HepG2 (cell line): Measurements from ENCODE around the gene GPC6. TPM values are rescaled to one million over a fixed set of nuclear protein-coding genes. Genes with fewer than 3 reads are reported as not detected.

Experiments used
- ATAC-seq: fragments of 200-7000 bp; cut with Tn5 transposase; 3 replicates; pipeline ENCODE4 v1.9.1; 2020; ENCODE audit warnings: mild to moderate bottlenecking, moderate library complexity
- BruUV-seq: library from RNA; stranded (reverse); fragments of 400-500 nt; replicated peaks from 2 replicates; lab custom pipeline; 2021; lab: Mats Ljungman, UMichigan
- CTCF ChIA-PET: fragments of 300-600 bp; formaldehyde crosslinking; extraction: SDS; loops from one replicate; lab custom pipeline; 2021; ENCODE audit warnings: low total read pairs, inconsistent platforms, low intra/inter-chr PET ratio; lab: Yijun Ruan, JAX
- POLR2A ChIA-PET: fragments of 350-600 bp; sonication (Branson Sonifier 250); formaldehyde crosslinking; loops from one replicate; lab custom pipeline; 2020; ENCODE audit warnings: antibody characterized with exemption, inconsistent platforms; lab: Yijun Ruan, JAX
- DNase-seq: peaks from one replicate; pipeline ENCODE4 v3.0.0-alpha.2; 2015; ENCODE audit warnings: low spot score
- FAIRE-seq: peaks from 3 replicates; lab custom pipeline; 2011; peaks lifted over from hg19 to GRCh38; lab: Jason Lieb, UNC
- H2AFZ ChIP-seq: one replicate; pipeline ENCODE4 v1.6.1; 2011; ENCODE audit warnings: low read length, inconsistent platforms
- H3K27ac ChIP-seq: fragments of 300-600 bp; 3 replicates; pipeline ENCODE4 v1.8.0; 2011; ENCODE audit warnings: mixed run types, mild to moderate bottlenecking, mixed read lengths, low read length, inconsistent platforms; ENCODE audit not compliant: insufficient read depth; ENCODE audit errors: extremely low read length
- H3K27me3 ChIP-seq, 2 experiments: fragments of 200-600 bp in 1 of 2; 2 replicates in 1 of 2; 3 replicates in 1 of 2; pipeline versions ENCODE4 v1.6.0 to v1.8.0; 2011; ENCODE audit warnings: low read length in 2 of 2, mild to moderate bottlenecking in 2 of 2, moderate library complexity in 2 of 2, inconsistent platforms in 1 of 2; ENCODE audit not compliant: insufficient read depth in 2 of 2, control insufficient read depth in 1 of 2
- H3K36me3 ChIP-seq, 2 experiments: fragments of 200-600 bp in 1 of 2; replicated peaks in 1 of 2; 2 replicates in 1 of 2; 3 replicates in 1 of 2; pipeline versions ENCODE4 v1.5.1 to v1.8.0; 2011; ENCODE audit warnings: low read length in 2 of 2, inconsistent platforms in 1 of 2; ENCODE audit not compliant: insufficient read depth in 2 of 2, control insufficient read depth in 1 of 2
- H3K4me1 ChIP-seq: 2 replicates; pipeline ENCODE4 v1.5.1; 2012; ENCODE audit warnings: low read length, inconsistent platforms; ENCODE audit not compliant: insufficient read depth
- H3K4me2 ChIP-seq: 2 replicates; pipeline ENCODE4 v1.6.0; 2011; ENCODE audit warnings: low read depth, low read length, inconsistent platforms
- H3K4me3 ChIP-seq, 3 experiments: fragments of 200-600 bp in 1 of 3; sonication (generic), shearing (Covaris generic) in 1 of 3; replicated peaks in 1 of 3; 2 replicates each; pipeline ENCODE4 v1.5.1; 2011 to 2016; ENCODE audit warnings: low read length in 3 of 3, inconsistent platforms in 2 of 3, low read depth in 2 of 3, mild to moderate bottlenecking in 2 of 3, control low read depth in 1 of 3, mixed read lengths in 1 of 3; ENCODE audit not compliant: insufficient read depth in 1 of 3
- H3K79me2 ChIP-seq: one replicate; pipeline ENCODE4 v1.6.1; 2011; ENCODE audit warnings: low read length, inconsistent platforms; ENCODE audit not compliant: insufficient read depth
- H3K9ac ChIP-seq: 2 replicates; pipeline ENCODE4 v1.6.0; 2011; ENCODE audit warnings: mild to moderate bottlenecking, low read depth, low read length, inconsistent platforms; ENCODE audit not compliant: insufficient read depth
- H3K9me3 ChIP-seq: 2 replicates; pipeline ENCODE4 v1.5.1; 2012; ENCODE audit warnings: mild to moderate bottlenecking, low read length
- H4K20me1 ChIP-seq: 2 replicates; pipeline ENCODE4 v1.6.0; 2011; ENCODE audit warnings: inconsistent platforms, mild to moderate bottlenecking, low read length, moderate library complexity; ENCODE audit not compliant: insufficient read depth
- IRF9 ChIP-seq: sonication (generic); formaldehyde crosslinking; IDR thresholded peaks from 2 replicates; pipeline ENCODE4 v1.8.0; 2022; ENCODE audit warnings: missing genetic modification reagents, mild to moderate bottlenecking, borderline replicate concordance
- SNRNP70 ChIP-seq: fragments of 200-400 bp; formaldehyde crosslinking; IDR thresholded peaks from 2 replicates; pipeline ENCODE4 v1.6.1; 2017; ENCODE audit warnings: mild to moderate bottlenecking, low read depth, low read length, moderate library complexity
- ZMAT3 ChIP-seq: sonication (generic); formaldehyde crosslinking; conservative IDR thresholded peaks from 2 replicates; pipeline ENCODE4 v1.7.0; 2021; ENCODE audit warnings: missing genetic modification reagents
- ZNF350 ChIP-seq: sonication (generic); formaldehyde crosslinking; IDR thresholded peaks from 2 replicates; pipeline ENCODE4 v1.4.0; 2020; ENCODE audit warnings: mild to moderate bottlenecking, low read depth, missing genetic modification reagents, borderline replicate concordance
- WGBS: methylation state at CpG from one replicate; pipeline ENCODE4 v1.1.6; 2017; ENCODE audit warnings: low lambda C conversion rate; 5-methylcytosine and 5-hydroxymethylcytosine counted together
- in situ Hi-C: cut with HindIII; loops from 2 replicates; pipeline ENCODE4 v1.10.0; 2017; ENCODE audit warnings: low pct_unique_long_range_greater_than_20kb; ENCODE audit not compliant: extremely low pct_ligation_motif_present
- intact Hi-C: fragments of 100-400 bp; cut with micrococcal nuclease; formaldehyde crosslinking; loops from one replicate; pipeline ENCODE4 v1.10.0; 2022; ENCODE audit not compliant: unreplicated experiment
- polyA plus RNA-seq, 8 experiments: library from polyadenylated mRNA; depleted of rRNA in 3 of 8; stranded (reverse) in 7 of 8; unstranded in 1 of 8; fragments of >200 nt; fragmentation: Illumina TruSeq in 4 of 8; extraction: Trizol in 4 of 8; gene quantifications; 2 replicates each; pipeline versions ENCODE4 v1.2.1 to v1.2.3, GENCODE V29; 2011 to 2016; ENCODE audit warnings: low read depth in 4 of 8, missing spikeins in 1 of 8, mixed read lengths in 1 of 8; ENCODE audit not compliant: insufficient read depth in 1 of 8
- total RNA-seq, 5 experiments: library from RNA; depleted of rRNA; stranded (reverse); fragments of >200 nt; fragmentation: Illumina TruSeq; extraction: Trizol; gene quantifications; 2 replicates each; pipeline ENCODE4 v1.2.3, GENCODE V29; 2016; ENCODE audit warnings: low read depth in 1 of 5
- TF ChIP-seq, protein P1 (sequence below): sonication (generic); formaldehyde crosslinking; IDR thresholded peaks from 2 replicates; pipeline ENCODE4 v1.4.0; 2020; ENCODE audit warnings: low read depth, mild to moderate bottlenecking, missing genetic modification reagents

GPC6 gene
- total and polyA plus RNA-seq, 2 of the 13 experiments (the other 11 are each of a cell fraction or from before 2014, with no cell fraction given) = 24.5 to 33.9 TPM

GRCh38 chr13:94236132-94236531 is 1009.5 kb downstream of the GPC6 start:
- Histone ChIP-seq H3K9ac (no peak overlapping the region), H3K4me2 (no peak overlapping the region), H3K4me1 (no peaks in the 10 kb centered on the region), H3K27ac (no peak overlapping the region), H4K20me1 (no peaks in the 10 kb centered on the region), H3K79me2 (no peaks in the 10 kb centered on the region), H3K9me3 (no peaks in the 10 kb centered on the region), H2AFZ (no peak overlapping the region), H3K36me3 (no peaks in the 10 kb centered on the region), H3K27me3 (no peaks in the 10 kb centered on the region), H3K4me3 (no peak overlapping the region)
- BruUV-seq = no TSS peak
- ChIA-PET CTCF (no interaction called here), POLR2A (no interaction called here)
- no peak for FAIRE-seq
- ATAC-seq = no peak
- in situ Hi-C loops = no loop called here
- DNase-seq = no peak
- WGBS = 92% methylated on average over 2 of the region's 2 CpGs
- no peak for TF ChIP-seq IRF9 (CRISPR knock-in tag)
- intact Hi-C loops = no loop called here

GRCh38 chr13:94236872-94237271 is 1010.3 kb downstream of the GPC6 start:
- no peak for DNase-seq

More at GRCh38 chr13:94236872-94237271, 1010.3 kb downstream of the GPC6 start:
- no peak overlapping the region for H3K4me2 ChIP-seq
- H3K9me3 ChIP-seq = no peaks in the 10 kb centered on the region
- H3K9ac ChIP-seq = no peak overlapping the region
- ChIA-PET POLR2A (no interaction called here), CTCF (no interaction called here)
- no TSS peak for BruUV-seq
- H3K36me3 ChIP-seq = no peaks in the 10 kb centered on the region
- no peak overlapping the region for H3K4me3 ChIP-seq
- H3K27me3 ChIP-seq = no peaks in the 10 kb centered on the region
- H4K20me1 ChIP-seq = no peaks in the 10 kb centered on the region
- no peaks in the 10 kb centered on the region for H3K4me1 ChIP-seq
- no peak for FAIRE-seq
- no peak overlapping the region for H2AFZ ChIP-seq
- TF ChIP-seq, protein P1, sequence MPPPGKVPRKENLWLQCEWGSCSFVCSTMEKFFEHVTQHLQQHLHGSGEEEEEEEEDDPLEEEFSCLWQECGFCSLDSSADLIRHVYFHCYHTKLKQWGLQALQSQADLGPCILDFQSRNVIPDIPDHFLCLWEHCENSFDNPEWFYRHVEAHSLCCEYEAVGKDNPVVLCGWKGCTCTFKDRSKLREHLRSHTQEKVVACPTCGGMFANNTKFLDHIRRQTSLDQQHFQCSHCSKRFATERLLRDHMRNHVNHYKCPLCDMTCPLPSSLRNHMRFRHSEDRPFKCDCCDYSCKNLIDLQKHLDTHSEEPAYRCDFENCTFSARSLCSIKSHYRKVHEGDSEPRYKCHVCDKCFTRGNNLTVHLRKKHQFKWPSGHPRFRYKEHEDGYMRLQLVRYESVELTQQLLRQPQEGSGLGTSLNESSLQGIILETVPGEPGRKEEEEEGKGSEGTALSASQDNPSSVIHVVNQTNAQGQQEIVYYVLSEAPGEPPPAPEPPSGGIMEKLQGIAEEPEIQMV = no peak
- TF ChIP-seq ZNF350 = no peak
- TF ChIP-seq SNRNP70 = no peak
- no peak for TF ChIP-seq ZMAT3 (CRISPR knock-in tag)
- TF ChIP-seq, all 625 proteins: peak for 0
- intact Hi-C loops (no loop called here), in situ Hi-C loops (no loop called here)
- Histone ChIP-seq H3K27ac (no peak overlapping the region), H3K79me2 (no peaks in the 10 kb centered on the region)
- ATAC-seq = no peak
